Thyroid gland (tissue), 4 donors: ENCODE data around the gene C2CD2. TPM values are rescaled to one million over a fixed set of nuclear protein-coding genes. Genes with fewer than 3 reads are reported as not detected.

Experiments used
- DNase-seq, 2 donors: peaks; one replicate each; pipeline ENCODE4 v3.0.0-alpha.2; 2019
- H3K27ac ChIP-seq, 3 donors: fragments of 200-600 bp; sonication (generic); 1 replicate in 2 of 3; 2 replicates in 1 of 3; pipeline ENCODE4 v1.5.1; 2016 to 2019; ENCODE audit warnings: mild to moderate bottlenecking in 1 of 3, moderate library complexity in 1 of 3
- H3K27me3 ChIP-seq: fragments of 200-600 bp; sonication (generic); one replicate; pipeline ENCODE4 v1.5.1; 2019
- H3K36me3 ChIP-seq, 2 donors: fragments of 200-600 bp; sonication (generic); one replicate each; pipeline ENCODE4 v1.5.1; 2016 to 2019
- H3K4me1 ChIP-seq, 2 donors: fragments of 200-600 bp; sonication (generic); one replicate each; pipeline ENCODE4 v1.5.1; 2017 to 2019
- H3K4me3 ChIP-seq, 3 donors: fragments of 200-600 bp; sonication (generic); replicated peaks in 1 of 3; 1 replicate in 2 of 3; 2 replicates in 1 of 3; pipeline ENCODE4 v1.5.1; 2016; ENCODE audit warnings: mild to moderate bottlenecking in 1 of 3
- H3K9me3 ChIP-seq: fragments of 200-600 bp; sonication (generic); one replicate; pipeline ENCODE4 v1.5.1; 2017
- POLR2A ChIP-seq, 2 donors: fragments of 450-650 bp; IDR thresholded peaks; one replicate each; pipeline ENCODE4 v1.6.1; 2017; ENCODE audit warnings: antibody characterized with exemption in 2 of 2, mild to moderate bottlenecking in 2 of 2, moderate library complexity in 1 of 2
- WGBS, 2 donors: methylation state at CpG; one replicate each; pipeline ENCODE4 v1.1.5; 2017; 5-methylcytosine and 5-hydroxymethylcytosine counted together
- intact Hi-C: fragments of 100-400 bp; cut with DNase I; formaldehyde crosslinking; loops from one replicate; pipeline ENCODE4 v1.15.1; 2023
- total RNA-seq, 4 donors: library from RNA; depleted of rRNA; stranded (reverse); fragments of >200 nt; gene quantifications; one replicate each; pipeline ENCODE4 v1.2.3, GENCODE V29; 2016
- TF ChIP-seq, protein P1 (sequence below), 6 experiments: fragments of 200-600 bp in 3 of 6; fragments of 450-650 bp in 3 of 6; sonication (generic) in 3 of 6; IDR thresholded peaks; one replicate each; pipeline ENCODE4 v1.5.1; 2016 to 2019; ENCODE audit warnings: antibody characterized with exemption in 6 of 6, mild to moderate bottlenecking in 2 of 6, inconsistent platforms in 1 of 6, moderate library complexity in 1 of 6

Gene C2CD2
- total RNA-seq, 4 donors from 2014 or later: 12.7 to 22.7 (median 20.0) TPM

- intact Hi-C loops: no loop called here
- DNase-seq: no peak
- 92 to 95% methylated on average over 7 of the region's 7 CpGs for WGBS, 2 donors
- Histone ChIP-seq H3K36me3 (no peaks in the 10 kb centered on the region), H3K4me3 (no peak overlapping the region), H3K27me3 (no peaks in the 10 kb centered on the region), H3K4me1 (no peaks in the 10 kb centered on the region), H3K27ac (no peak overlapping the region), H3K9me3 (no peaks in the 10 kb centered on the region)
- TF ChIP-seq, protein P1, sequence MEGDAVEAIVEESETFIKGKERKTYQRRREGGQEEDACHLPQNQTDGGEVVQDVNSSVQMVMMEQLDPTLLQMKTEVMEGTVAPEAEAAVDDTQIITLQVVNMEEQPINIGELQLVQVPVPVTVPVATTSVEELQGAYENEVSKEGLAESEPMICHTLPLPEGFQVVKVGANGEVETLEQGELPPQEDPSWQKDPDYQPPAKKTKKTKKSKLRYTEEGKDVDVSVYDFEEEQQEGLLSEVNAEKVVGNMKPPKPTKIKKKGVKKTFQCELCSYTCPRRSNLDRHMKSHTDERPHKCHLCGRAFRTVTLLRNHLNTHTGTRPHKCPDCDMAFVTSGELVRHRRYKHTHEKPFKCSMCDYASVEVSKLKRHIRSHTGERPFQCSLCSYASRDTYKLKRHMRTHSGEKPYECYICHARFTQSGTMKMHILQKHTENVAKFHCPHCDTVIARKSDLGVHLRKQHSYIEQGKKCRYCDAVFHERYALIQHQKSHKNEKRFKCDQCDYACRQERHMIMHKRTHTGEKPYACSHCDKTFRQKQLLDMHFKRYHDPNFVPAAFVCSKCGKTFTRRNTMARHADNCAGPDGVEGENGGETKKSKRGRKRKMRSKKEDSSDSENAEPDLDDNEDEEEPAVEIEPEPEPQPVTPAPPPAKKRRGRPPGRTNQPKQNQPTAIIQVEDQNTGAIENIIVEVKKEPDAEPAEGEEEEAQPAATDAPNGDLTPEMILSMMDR (IDR thresholded peaks at IDR 0.05): no peak
- no peak for TF ChIP-seq POLR2A (IDR thresholded peaks at IDR 0.05)
These were observed 26.0 kb upstream of the C2CD2 start for GRCh38 chr21:41979751-41980369.

GRCh38 chr21:41979335-41979734 lies 25.5 kb upstream of the C2CD2 start:
- no peaks in the 10 kb centered on the region for H3K4me1 ChIP-seq
- H3K36me3 ChIP-seq: no peaks in the 10 kb centered on the region
- no peak for DNase-seq
- WGBS, 2 donors: 68 to 86% methylated on average over 4 of the region's 4 CpGs
- no peaks in the 10 kb centered on the region for H3K27me3 ChIP-seq
- no peak overlapping the region for H3K27ac ChIP-seq
- intact Hi-C loops: no loop called here
- no peak overlapping the region for H3K4me3 ChIP-seq
- no peak for TF ChIP-seq POLR2A (IDR thresholded peaks at IDR 0.05)
- TF ChIP-seq, protein P1 (IDR thresholded peaks at IDR 0.05): no peak
- no peaks in the 10 kb centered on the region for H3K9me3 ChIP-seq

DNA sequence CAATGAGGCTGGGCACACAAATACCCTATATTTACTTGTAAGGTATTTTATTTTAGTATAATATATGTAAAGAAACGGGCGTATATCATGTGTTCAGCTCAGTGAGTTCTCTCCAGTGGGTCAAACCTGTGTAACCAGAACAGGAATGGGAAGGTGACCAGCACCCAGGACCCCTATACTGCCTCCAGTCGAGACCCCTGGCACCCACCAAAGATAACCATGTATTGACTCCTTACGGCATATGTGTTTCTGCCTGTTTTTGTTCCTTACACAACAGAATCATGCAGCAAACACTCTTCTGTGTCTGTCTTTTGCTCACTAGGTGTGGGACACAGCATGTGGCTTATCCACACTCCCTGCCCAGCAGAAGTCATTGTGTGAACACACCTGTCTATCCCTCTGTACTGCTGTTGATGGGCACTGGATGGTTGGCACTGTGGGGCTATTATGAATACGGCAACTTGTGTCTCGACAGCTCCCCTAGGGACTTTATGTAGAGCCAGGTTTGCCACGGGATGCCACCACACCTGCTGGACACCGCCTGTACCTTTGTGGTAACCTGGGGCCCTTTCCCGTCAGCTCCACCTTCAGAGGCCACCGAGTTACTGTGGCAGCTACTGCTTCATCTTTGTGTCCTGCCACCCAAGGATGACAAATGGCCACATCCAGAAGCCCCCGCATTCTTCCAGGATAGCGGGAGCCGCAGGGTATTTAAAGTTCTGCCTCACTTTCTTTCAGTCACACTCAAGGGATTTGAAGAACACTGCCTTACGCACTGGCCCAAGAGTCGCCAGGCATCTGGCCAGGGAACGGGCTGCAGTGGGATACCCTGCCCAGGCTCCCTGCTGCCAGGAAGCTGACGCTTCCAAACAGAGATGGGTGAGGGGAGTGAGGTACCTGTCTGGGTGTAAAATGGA lies 23.5 kb upstream of the C2CD2 start:
- Histone ChIP-seq H3K27me3 (no peaks in the 10 kb centered on the region), H3K4me3 (no peak overlapping the region), H3K27ac (no peak overlapping the region), H3K36me3 (no peaks in the 10 kb centered on the region), H3K9me3 (no peaks in the 10 kb centered on the region), H3K4me1 (no peaks in the 10 kb centered on the region)
- TF ChIP-seq, protein P1 (IDR thresholded peaks at IDR 0.05): no peak
- no peak for TF ChIP-seq POLR2A (IDR thresholded peaks at IDR 0.05)
- 82 to 92% methylated on average over 17 of the region's 17 CpGs for WGBS, 2 donors
- intact Hi-C loops: no loop called here
- DNase-seq: no peak

GRCh38 chr21:41976611-41977010 lies 22.8 kb upstream of the C2CD2 start:
- H3K36me3 ChIP-seq: no peaks in the 10 kb centered on the region
- no peaks in the 10 kb centered on the region for H3K27me3 ChIP-seq
- no peak for DNase-seq
- 88 to 94% methylated on average over 8 of the region's 8 CpGs for WGBS, 2 donors
- intact Hi-C loops: no loop called here
- H3K4me1 ChIP-seq: no peaks in the 10 kb centered on the region
- TF ChIP-seq, protein P1 (IDR thresholded peaks at IDR 0.05): no peak
- no peak overlapping the region for H3K27ac ChIP-seq
- H3K4me3 ChIP-seq: no peak overlapping the region
- no peaks in the 10 kb centered on the region for H3K9me3 ChIP-seq
